ENCODE data around the gene TMEM164.

TMEM164 gene

GRCh38 chrX:110003167-110004156, 548 bp downstream of the TMEM164 start:
- DNase-seq (ENCODE audit: low read depth), result no peak

DNA sequence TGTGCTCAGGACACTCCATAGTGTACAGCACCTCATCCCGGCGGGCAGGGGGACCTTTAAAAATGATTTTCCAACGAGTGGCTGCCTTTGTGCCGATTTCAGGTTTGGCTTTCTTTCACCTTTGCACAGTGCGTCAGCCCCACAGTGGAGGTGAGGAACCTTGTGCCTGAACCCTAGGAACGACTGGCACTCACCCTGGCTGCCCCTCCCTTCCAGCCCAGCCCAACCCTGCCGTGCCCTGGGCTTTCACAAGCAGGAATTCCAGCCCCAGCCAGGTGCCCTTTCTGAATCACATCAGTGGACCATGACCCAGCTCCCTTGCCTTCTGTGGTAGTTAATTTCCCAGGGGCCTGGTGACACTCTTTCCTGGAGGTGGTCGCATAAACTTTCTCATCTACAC, 1.3 kb downstream of the TMEM164 start:
- DNase-seq (ENCODE audit: low read depth), result no peak

- DNase-seq (ENCODE audit: low read depth), result no peak
Observed at GRCh38 chrX:110004731-110005369, 1.9 kb downstream of the TMEM164 start.

GRCh38 chrX:110006161-110006560, 3.2 kb downstream of the TMEM164 start:
- no peak for DNase-seq (ENCODE audit: low read depth)

DNA sequence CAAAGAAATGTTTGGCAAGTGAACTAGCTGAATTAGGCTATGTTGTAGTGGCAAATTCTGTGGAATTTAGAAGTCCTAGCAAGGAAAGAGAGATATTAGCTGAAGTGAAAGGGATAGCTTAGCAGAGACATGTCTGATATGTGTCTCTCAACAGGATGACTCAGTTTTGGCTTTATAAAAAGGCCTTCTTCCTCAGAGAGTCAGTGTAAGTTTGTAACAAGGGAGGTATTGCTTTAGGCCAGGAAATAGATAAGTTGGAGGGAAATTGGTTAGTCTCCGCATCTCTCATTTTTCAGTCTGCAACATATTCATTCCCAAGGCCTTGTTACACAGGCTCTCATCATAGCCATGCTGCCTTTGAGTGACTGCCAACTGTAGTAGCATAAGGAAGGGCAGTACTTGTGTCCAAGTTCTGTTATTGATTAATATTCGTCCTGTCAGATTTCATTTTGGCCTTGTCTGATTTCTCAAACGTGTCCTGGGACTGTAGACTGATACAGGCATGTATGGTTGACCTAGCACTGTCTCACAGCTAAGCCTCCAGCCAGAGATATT, 4.0 kb downstream of the TMEM164 start:
- DNase-seq (ENCODE audit: low read depth), result no peak

DNA sequence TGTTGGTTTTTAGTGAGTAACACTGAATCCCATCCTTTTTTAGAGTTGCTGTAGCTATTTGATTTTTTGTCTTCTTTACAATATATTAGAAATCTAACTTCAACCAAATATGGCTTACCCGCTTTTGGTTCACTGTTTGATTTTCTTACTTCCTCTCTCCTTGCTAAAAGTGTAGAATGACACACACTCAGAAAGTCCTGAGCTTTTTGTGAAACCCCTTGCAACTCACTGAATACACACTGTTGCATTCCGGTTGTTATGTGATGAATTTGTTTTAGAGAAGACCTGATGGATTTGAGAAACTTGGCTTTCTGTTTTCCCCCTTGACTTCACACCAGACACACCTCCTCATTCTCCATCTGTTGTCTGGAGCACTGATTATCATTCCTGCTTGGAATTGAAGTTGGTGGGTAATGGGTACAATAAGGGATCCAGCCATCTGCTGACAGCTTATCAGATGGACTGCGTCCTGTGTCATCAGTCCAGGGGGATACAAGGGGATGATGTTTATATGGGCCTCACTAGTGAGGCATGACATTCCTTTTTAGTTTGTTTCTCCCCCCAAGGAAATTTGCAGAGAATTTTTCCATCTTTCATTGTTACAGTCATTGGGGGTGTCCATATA, 5.2 kb downstream of the TMEM164 start:
- DNase-seq (ENCODE audit: low read depth), result no peak

- no peak for DNase-seq (ENCODE audit: low read depth)
Observed at GRCh38 chrX:110012818-110013485, 10.0 kb downstream of the TMEM164 start.

DNA sequence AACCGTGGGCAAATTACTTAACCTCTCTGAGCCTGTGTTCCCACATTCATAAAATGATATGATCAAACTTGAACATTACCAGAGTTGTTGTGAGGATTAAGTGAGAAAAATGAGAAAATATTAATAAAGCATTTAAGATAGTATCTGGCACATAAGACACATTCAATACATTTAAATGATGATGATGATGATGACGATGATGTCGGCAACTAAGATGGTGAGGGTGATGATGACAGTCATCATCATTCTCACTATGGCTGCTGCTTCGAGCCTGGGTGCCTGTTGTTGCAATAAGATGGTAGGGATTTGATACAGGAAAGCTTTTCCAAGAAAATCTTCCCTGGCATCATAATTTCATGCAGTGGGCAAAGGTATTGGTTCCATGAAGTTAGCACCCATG, 11.1 kb downstream of the TMEM164 start:
- no peak for DNase-seq (ENCODE audit: low read depth)

GRCh38 chrX:110015032-110015431, 12.1 kb downstream of the TMEM164 start:
- DNase-seq (ENCODE audit: low read depth), result no peak

DNA sequence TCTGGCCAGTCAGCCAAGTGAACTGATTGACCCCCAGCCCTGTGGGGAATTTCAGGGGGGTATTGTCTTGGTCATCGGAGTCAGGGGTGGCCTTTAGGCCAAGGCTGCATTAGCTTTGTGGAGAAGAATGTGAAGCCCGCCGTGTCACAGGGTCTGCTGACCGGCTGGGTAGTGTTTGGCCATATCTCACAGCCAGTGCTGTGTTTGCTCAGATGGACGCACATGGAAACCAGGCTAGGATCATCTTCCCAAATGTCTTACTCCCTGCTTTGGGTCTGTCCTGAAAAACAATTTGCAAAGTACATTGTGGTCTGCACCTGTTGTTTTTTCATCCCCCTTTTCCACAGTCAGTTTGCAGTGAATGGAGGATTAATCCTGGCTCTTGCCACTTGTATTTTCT, 13.0 kb downstream of the TMEM164 start:
- no peak for DNase-seq (ENCODE audit: low read depth)

DNA sequence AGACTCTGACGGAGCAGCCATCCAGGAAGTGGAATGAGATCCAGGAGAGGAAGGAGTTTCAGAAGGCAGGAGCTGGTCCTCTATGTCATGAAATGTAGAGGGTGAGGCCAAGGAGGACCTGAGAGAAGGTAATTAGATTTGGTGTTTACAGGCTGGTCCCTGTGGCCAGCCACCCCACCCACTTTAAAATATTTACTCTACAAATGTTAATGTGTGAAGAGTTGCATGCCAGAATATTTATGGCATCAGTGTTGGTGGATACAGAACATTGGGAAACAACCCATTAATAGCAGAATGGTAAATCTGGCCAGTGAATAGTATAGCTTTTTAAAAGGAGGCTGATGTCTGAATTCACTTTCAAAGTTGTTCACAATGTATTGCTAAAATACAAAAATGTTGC, 17.6 kb downstream of the TMEM164 start:
- no peak for DNase-seq (ENCODE audit: low read depth)

- peak; percentile 44 for DNase-seq (ENCODE audit: low read depth)
Observed at GRCh38 chrX:110021258-110022022, 18.5 kb downstream of the TMEM164 start.

- DNase-seq (ENCODE audit: low read depth), result no peak
Observed at GRCh38 chrX:110022599-110023448, 19.9 kb downstream of the TMEM164 start.

DNA sequence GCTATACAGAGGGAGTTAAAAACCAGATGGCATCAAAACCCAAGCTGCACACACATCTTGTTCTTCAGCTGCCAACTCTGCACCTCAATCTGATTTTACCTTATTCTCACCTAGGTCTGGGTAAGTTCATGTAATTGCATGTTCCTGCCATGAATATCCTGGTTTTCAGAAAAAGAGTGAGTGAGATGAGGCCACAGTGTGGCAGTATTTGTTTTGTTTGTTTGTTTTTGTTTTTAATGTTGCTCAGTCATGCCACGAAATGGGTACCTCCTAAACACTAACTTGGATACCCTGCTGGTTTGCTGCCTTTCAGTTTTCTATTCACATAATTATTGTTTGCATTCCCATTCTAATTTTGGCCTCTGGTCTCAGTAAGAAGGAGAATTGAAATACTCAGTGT, 22.5 kb downstream of the TMEM164 start:
- no peak for DNase-seq (ENCODE audit: low read depth)

- no peak for DNase-seq (ENCODE audit: low read depth)
Observed at GRCh38 chrX:110026099-110026844, 23.4 kb downstream of the TMEM164 start.

DNA sequence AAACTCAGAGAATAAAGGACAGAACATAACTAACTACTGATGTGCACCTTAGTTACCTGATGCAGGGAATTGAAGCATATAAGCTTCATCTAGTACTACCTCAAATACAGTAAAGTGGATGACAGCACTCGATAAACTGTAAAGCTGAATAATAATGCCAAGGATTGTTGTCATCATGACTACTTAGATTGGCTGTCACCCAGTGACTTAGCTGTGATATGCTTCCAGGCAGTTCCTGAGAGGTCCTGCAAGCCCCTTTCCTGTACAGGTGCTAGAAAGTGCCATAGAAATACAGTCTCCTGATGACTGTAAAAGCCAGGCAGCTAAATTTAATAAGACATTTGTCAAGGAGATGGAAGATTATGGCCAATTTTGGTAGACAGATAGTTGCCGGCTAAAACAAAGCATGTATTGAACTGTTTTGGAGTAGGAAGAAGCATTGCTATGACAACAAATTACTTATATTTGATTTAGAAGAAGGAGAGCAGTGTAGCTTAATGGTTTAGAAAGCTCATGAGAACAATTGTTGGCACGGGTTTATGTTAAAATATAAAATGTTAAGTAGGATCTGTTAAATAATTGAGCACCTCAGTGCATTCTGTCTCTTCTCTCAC, 29.7 kb downstream of the TMEM164 start:
- no peak for DNase-seq (ENCODE audit: low read depth)

- DNase-seq (ENCODE audit: low read depth), result no peak
Observed at GRCh38 chrX:110034036-110034435, 31.1 kb downstream of the TMEM164 start.

- DNase-seq (ENCODE audit: low read depth), result no peak
Observed at GRCh38 chrX:110036162-110037033, 33.5 kb downstream of the TMEM164 start.
